ENCODE results near the gene COG1.

COG1 gene

GRCh38 chr17:73231841-73232586, 39.2 kb downstream of the COG1 start:
- DNase-seq: peak; percentile 95

DNA sequence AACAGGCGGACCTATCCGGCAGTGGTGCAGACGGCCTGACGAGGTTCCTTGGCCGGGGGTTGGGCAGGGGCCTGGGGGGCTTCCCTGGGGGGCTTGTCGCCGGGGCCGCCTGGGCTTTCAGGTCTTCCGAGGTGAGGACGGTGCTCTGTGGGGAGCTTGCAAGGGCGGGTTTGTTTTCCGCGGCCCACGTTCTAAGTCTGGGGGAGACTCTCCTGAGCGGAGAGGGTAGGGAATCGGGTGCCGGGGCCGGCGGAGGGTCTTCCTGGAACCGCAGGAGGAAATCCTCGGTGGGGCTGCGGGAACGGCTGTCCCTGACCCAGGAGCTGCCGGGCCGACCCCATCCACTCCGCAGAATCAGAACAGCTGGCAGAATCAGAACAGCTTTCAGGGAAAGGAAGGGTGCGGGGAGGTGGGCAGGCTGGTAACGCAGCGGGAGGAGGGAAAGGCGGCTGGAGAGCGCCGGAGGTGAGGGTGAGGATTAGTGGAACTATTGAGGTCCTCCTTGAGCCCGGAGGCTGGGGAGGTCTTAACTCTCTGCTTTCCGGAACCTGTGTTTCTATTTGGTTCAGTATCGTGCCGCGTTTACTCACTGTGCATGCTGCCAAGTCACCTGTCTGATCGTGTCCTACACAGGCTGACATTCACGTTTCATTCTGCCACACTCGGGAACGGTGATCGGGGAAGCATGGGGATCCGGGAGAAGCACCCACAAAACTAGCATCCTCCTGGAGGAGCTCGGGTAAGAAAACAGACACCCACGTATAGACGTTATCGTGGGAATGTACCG, 39.9 kb downstream of the COG1 start:
- DNase-seq: no peak

- no peak for DNase-seq
Measured at GRCh38 chr17:73234736-73235135, 41.9 kb downstream of the COG1 start.

- no peak for DNase-seq
Measured at GRCh38 chr17:73237714-73238113, 44.9 kb downstream of the COG1 start.

- DNase-seq: no peak
Measured at GRCh38 chr17:73240561-73240960, 47.7 kb downstream of the COG1 start.

DNA sequence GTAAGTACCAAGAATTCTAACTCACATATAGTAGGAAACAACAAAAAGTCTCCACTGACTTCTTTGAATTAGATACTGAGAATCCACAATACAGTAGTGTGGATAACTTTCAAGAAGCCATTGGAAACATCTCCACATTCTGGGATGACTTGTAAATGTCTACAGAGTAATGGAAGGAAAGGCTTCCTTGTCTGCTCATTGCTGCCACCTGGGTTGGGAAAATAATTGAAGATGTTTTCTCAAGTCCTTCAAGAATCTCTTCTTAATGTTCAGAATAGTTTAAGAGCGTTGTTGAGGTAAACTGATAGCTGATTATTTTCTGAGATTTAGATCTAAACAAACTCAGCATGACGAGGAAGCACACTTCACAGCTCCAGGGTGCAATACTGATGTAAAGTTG, 54.9 kb downstream of the COG1 start:
- no peak for DNase-seq

- DNase-seq: no peak
Measured at GRCh38 chr17:73248532-73248931, 55.7 kb downstream of the COG1 start.

GRCh38 chr17:73249700-73250099, 56.8 kb downstream of the COG1 start:
- DNase-seq: no peak

GRCh38 chr17:73250851-73251640, 58.2 kb downstream of the COG1 start:
- DNase-seq: no peak

DNA sequence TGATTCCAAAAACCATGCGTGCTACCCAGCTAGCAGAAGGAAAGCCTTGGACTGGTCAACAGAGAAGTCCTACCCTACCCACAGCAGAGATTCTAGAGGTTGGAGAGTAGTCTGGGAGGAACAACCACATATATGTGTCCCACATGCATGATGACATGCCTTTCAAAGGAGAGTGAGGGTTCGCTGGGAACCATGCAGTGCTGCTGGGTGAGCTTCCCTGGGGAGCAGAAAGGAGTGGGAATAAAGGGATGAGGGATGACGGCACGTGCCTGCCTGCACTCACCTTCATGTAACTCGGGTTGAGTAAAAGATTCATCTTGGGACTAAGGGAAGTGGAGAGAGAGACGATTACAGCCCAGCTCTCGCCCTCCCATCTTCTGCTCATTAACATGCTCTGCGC, 59.0 kb downstream of the COG1 start:
- no peak for DNase-seq

DNA sequence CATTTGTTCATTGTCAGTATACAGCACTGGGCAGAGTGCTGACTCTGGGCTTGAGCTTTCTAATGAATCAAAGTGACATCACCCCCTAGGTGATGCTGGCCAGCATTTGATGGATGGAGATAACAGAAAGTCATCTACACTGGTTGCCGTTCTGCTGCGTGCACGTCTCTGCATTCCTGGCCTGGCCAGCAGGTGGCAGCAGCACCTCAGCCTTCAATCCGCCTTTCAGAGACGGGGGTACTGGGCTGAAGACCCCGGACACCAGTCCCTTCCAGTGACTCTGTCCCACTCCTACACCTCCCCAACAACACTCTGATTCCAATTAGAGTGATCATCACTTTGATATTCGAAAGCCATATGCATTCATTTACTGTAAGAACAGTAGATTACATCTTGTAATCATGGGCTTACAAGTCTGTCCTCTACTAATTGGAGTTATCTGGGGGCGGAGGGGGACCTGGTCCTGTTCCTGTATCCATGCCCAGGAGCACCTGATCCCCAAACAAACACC, 62.9 kb downstream of the COG1 start:
- DNase-seq: peak; percentile 30

- DNase-seq: no peak
Measured at GRCh38 chr17:73256220-73256619, 63.4 kb downstream of the COG1 start.

GRCh38 chr17:73257516-73257915, 64.7 kb downstream of the COG1 start:
- no peak for DNase-seq

Measured in CD4-positive, alpha-beta T cell treated with Interleukin-15 for 1 hour (primary cell).